Measurements from ENCODE around the gene PVALEF. TPM values are rescaled to one million over a fixed set of nuclear protein-coding genes. Genes with fewer than 3 reads are reported as not detected.
"Not testable (repeated sequence)": the region's sequence is repeated elsewhere in the genome, so short reads cannot be mapped to it uniquely, and the experiment has no call there.

PVALEF gene
- total RNA-seq, 1 donor from 2014 or later, result not detected

- DNase-seq (ENCODE audit: extremely low spot score, unreplicated experiment), result no peak
- peaks cover 23% of the 10 kb centered on the region for H3K27me3 Mint-ChIP-seq (ENCODE audit: unreplicated experiment)
- H3K9me3 Mint-ChIP-seq (ENCODE audit: unreplicated experiment), result no peaks in the 10 kb centered on the region
- H3K4me3 Mint-ChIP-seq (ENCODE audit: unreplicated experiment), result no peak overlapping the region
- no peak overlapping the region for H3K27ac Mint-ChIP-seq (ENCODE audit: unreplicated experiment)
- no peak for TF ChIP-seq CTCF (IDR thresholded peaks at IDR 0.05)
- no peaks in the 10 kb centered on the region for H3K4me1 Mint-ChIP-seq (ENCODE audit: unreplicated experiment)
- H3K36me3 Mint-ChIP-seq (ENCODE audit: unreplicated experiment), result no peaks in the 10 kb centered on the region
Measured at GRCh38 chr17:81152288-81152828, 12.9 kb upstream of the PVALEF start.

GRCh38 chr17:81153340-81153803, 11.9 kb upstream of the PVALEF start:
- Mint-ChIP-seq H3K27ac (ENCODE audit: unreplicated experiment) (no peak overlapping the region), H3K4me3 (ENCODE audit: unreplicated experiment) (no peak overlapping the region), H3K4me1 (ENCODE audit: unreplicated experiment) (no peaks in the 10 kb centered on the region), H3K36me3 (ENCODE audit: unreplicated experiment) (no peaks in the 10 kb centered on the region), H3K9me3 (ENCODE audit: unreplicated experiment) (no peaks in the 10 kb centered on the region), H3K27me3 (ENCODE audit: unreplicated experiment) (peaks cover 23% of the 10 kb centered on the region)
- TF ChIP-seq CTCF (IDR thresholded peaks at IDR 0.05), result no peak
- DNase-seq (ENCODE audit: extremely low spot score, unreplicated experiment), result no peak

GRCh38 chr17:81154016-81154415, 11.3 kb upstream of the PVALEF start:
- DNase-seq (ENCODE audit: extremely low spot score, unreplicated experiment); H3K36me3 Mint-ChIP-seq (ENCODE audit: unreplicated experiment); H3K27ac Mint-ChIP-seq (ENCODE audit: unreplicated experiment); H3K4me3 Mint-ChIP-seq (ENCODE audit: unreplicated experiment); H3K4me1 Mint-ChIP-seq (ENCODE audit: unreplicated experiment); H3K9me3 Mint-ChIP-seq (ENCODE audit: unreplicated experiment): not testable (repeated sequence)
- H3K27me3 Mint-ChIP-seq (ENCODE audit: unreplicated experiment), result peaks cover 23% of the 10 kb centered on the region

GRCh38 chr17:81154961-81155360, 10.3 kb upstream of the PVALEF start:
- no peaks in the 10 kb centered on the region for H3K9me3 Mint-ChIP-seq (ENCODE audit: unreplicated experiment)
- DNase-seq (ENCODE audit: extremely low spot score, unreplicated experiment), result no peak
- TF ChIP-seq CTCF (IDR thresholded peaks at IDR 0.05), result no peak
- no peaks in the 10 kb centered on the region for H3K36me3 Mint-ChIP-seq (ENCODE audit: unreplicated experiment)
- peaks cover 23% of the 10 kb centered on the region for H3K27me3 Mint-ChIP-seq (ENCODE audit: unreplicated experiment)
- no peaks in the 10 kb centered on the region for H3K4me1 Mint-ChIP-seq (ENCODE audit: unreplicated experiment)
- no peak overlapping the region for H3K4me3 Mint-ChIP-seq (ENCODE audit: unreplicated experiment)
- no peak overlapping the region for H3K27ac Mint-ChIP-seq (ENCODE audit: unreplicated experiment)

GRCh38 chr17:81156866-81157805, 8.2 kb upstream of the PVALEF start:
- DNase-seq (ENCODE audit: extremely low spot score, unreplicated experiment), result no peak
- Mint-ChIP-seq H3K27me3 (ENCODE audit: unreplicated experiment) (peaks cover 9% of the 10 kb centered on the region), H3K4me1 (ENCODE audit: unreplicated experiment) (no peaks in the 10 kb centered on the region), H3K4me3 (ENCODE audit: unreplicated experiment) (no peak overlapping the region), H3K36me3 (ENCODE audit: unreplicated experiment) (no peaks in the 10 kb centered on the region), H3K9me3 (ENCODE audit: unreplicated experiment) (no peaks in the 10 kb centered on the region), H3K27ac (ENCODE audit: unreplicated experiment) (no peak overlapping the region)
- TF ChIP-seq CTCF (IDR thresholded peaks at IDR 0.05), result no peak

Data from osteocyte (in vitro differentiated cells).